ENCODE results near the gene EXOC6B. TPM values are rescaled to one million over a fixed set of nuclear protein-coding genes. Genes with fewer than 3 reads are reported as not detected.

EXOC6B gene
- total and polyA plus RNA-seq, 10 of the 15 experiments (the other 5 are each of a cell fraction or from before 2014, with no cell fraction given) = 0.23 to 2.2 (median 1.2) TPM

DNA sequence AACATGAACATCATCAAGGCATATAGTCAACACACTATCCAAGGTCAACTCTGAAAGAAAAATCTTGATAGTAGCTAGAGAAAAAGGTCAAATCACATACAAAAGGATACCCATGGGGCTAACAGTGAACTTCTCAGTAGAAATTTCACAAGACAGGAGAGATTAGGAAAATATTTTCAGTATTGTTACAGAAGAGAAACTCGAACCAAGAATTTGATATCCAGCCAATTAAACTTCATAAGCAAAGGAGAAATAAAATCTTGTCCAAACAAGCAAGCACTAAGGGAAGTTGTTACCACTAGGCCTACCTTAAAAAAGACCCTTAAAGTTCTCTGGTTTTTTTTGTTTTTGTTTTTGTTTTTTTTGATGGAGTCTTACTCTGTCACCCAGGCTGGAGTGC is 242.5 kb downstream of the EXOC6B start (continued):
- TF ChIP-seq, protein P1, sequence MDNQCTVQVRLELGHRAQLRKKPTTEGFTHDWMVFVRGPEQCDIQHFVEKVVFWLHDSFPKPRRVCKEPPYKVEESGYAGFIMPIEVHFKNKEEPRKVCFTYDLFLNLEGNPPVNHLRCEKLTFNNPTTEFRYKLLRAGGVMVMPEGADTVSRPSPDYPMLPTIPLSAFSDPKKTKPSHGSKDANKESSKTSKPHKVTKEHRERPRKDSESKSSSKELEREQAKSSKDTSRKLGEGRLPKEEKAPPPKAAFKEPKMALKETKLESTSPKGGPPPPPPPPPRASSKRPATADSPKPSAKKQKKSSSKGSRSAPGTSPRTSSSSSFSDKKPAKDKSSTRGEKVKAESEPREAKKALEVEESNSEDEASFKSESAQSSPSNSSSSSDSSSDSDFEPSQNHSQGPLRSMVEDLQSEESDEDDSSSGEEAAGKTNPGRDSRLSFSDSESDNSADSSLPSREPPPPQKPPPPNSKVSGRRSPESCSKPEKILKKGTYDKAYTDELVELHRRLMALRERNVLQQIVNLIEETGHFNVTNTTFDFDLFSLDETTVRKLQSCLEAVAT (IDR thresholded peaks at IDR 0.05) = no peak
- TF ChIP-seq BMI1 (IDR thresholded peaks at IDR 0.05; ENCODE audit: borderline replicate concordance) = no peak
- no peak for TF ChIP-seq CBX5 (IDR thresholded peaks at IDR 0.05; ENCODE audit: low read depth)
- no peak for TF ChIP-seq STAT1 (conservative IDR thresholded peaks at IDR 0.05)
- TF ChIP-seq, protein P2, sequence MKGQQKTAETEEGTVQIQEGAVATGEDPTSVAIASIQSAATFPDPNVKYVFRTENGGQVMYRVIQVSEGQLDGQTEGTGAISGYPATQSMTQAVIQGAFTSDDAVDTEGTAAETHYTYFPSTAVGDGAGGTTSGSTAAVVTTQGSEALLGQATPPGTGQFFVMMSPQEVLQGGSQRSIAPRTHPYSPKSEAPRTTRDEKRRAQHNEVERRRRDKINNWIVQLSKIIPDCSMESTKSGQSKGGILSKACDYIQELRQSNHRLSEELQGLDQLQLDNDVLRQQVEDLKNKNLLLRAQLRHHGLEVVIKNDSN (IDR thresholded peaks at IDR 0.05; ENCODE audit: borderline replicate concordance, extremely low read length, insufficient read depth, low read depth, low read length) = no peak
- no peak for TF ChIP-seq LARP7 (IDR thresholded peaks at IDR 0.05)

DNA sequence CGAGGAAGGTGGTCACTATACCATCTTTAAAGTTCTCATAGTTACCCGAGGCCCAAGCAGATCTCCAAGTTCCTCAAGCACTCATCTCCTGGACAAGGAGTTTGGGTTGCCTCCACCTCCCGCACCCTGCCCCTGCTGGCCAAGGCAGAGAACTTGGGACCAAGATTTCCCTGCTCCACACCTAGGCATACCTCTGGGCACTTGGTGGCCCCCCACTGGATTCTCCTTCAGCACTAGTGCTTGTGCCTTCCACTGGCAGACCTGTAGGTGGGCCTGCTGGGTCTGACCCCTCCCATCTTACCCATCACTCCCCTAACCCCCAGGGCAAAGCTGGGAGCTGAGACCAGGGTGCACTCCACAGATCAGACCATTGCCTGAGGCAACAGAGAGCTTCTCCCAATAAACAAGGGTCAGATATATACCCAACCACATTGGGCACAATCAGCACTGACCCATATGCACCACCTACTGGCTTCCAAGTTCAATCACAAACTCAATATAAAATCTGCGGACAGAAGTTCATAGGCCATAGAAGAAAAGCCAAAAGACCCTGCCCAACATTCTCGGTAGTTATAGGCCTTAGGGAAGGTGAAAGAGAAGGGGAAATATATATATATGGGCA is 244.2 kb downstream of the EXOC6B start:
- in situ Hi-C loops (cut with MboI) (loop anchor here (5.0 to 10.0 kb wide), 2 partner anchors 654 to 1047 kb away; no protein-coding TSS in a partner anchor), intact Hi-C loops (cut with micrococcal nuclease; ENCODE audit: unreplicated experiment) (no loop called here)
- Histone ChIP-seq H3K36me3 (ENCODE audit: control insufficient read depth in 2 of 2, insufficient read depth in 2 of 2, low read length in 1 of 2) (no peaks in the 10 kb centered on the region), H4K20me1 (ENCODE audit: control insufficient read depth, insufficient read depth) (no peaks in the 10 kb centered on the region), H3K4me3 (no peak overlapping the region), H3K9ac (ENCODE audit: control insufficient read depth, insufficient read depth, low read length) (no peak overlapping the region), H3K4me1 (ENCODE audit: control insufficient read depth, insufficient read depth, low read length) (no peaks in the 10 kb centered on the region), H3K27ac (ENCODE audit: control insufficient read depth, insufficient read depth) (no peak overlapping the region), H3K4me2 (ENCODE audit: control insufficient read depth, insufficient read depth) (no peak overlapping the region), H3K9me3 (replicated peaks; ENCODE audit: control insufficient read depth, insufficient read depth, low read length) (no peaks in the 10 kb centered on the region), H3K27me3 (replicated peaks in 1 of 2; ENCODE audit: control insufficient read depth in 2 of 2, insufficient read depth in 2 of 2, low read length in 1 of 2) (no peaks in the 10 kb centered on the region), H2AFZ (ENCODE audit: control insufficient read depth, low read depth, low read length) (no peak overlapping the region), H3K79me2 (ENCODE audit: control insufficient read depth, insufficient read depth, low read length) (no peaks in the 10 kb centered on the region)
- DNase-seq (ENCODE audit: low read depth, low spot score) (no peak), FAIRE-seq (no peak), ATAC-seq (no peak)
- RAD21 ChIA-PET (ENCODE audit: unreplicated experiment) = no interaction called here
- no peak for TF ChIP-seq IKZF2 (IDR thresholded peaks at IDR 0.05)
- no TSS peak for BruUV-seq (replicated peaks)
- POLR2A ChIA-PET = interaction anchor here (0.5 kb wide), 1 partner anchor 80 kb away, joined by 4 read pairs; no protein-coding TSS in a partner anchor
- WGBS (ENCODE audit: insufficient coverage, insufficient replicate concordance, low lambda C conversion rate, missing lambda C conversion rate) = 41% methylated on average over 5 of the region's 5 CpGs
- SMC1A ChIA-PET (ENCODE audit: uncharacterized antibody, unreplicated experiment) = interaction anchor here (0.6 to 1.3 kb wide), 2 partner anchors 11 to 658 kb away, joined by 3 read pairs; no protein-coding TSS in a partner anchor
- CTCF ChIA-PET = interaction anchor here (1.0 to 1.7 kb wide), 3 partner anchors 10 to 657 kb away, joined by 3 to 4 read pairs (median 3); no protein-coding TSS in a partner anchor

Measured in GM12878 (cell line).